NT2/D1 (cell line): ENCODE results near the gene NDUFA6.

ENCODE experiments used
- SUZ12 ChIP-seq: IDR thresholded peaks from 2 replicates; pipeline ENCODE4 v1.6.1; 2011; ENCODE audit not compliant: insufficient read length, insufficient read depth; ENCODE audit errors: extremely low read depth
- YY1 ChIP-seq: IDR thresholded peaks from 2 replicates; pipeline ENCODE4 v1.6.1; 2011; ENCODE audit not compliant: insufficient read length, insufficient read depth
- ZNF274 ChIP-seq: IDR thresholded peaks from 2 replicates; pipeline ENCODE4 v1.6.1; 2011; ENCODE audit warnings: mild to moderate bottlenecking, low read depth, low read length

GRCh38 chr22:42073621-42074041 is 16.9 kb downstream of the NDUFA6 start:
- no peak for TF ChIP-seq YY1
- TF ChIP-seq SUZ12: no peak
- no peak for TF ChIP-seq ZNF274
